Measurements from ENCODE around the gene CXCL11. TPM values are rescaled to one million over a fixed set of nuclear protein-coding genes. Genes with fewer than 3 reads are reported as not detected.
"Not testable (repeated sequence)": the region's sequence is repeated elsewhere in the genome, so short reads cannot be mapped to it uniquely, and the experiment has no call there.

CXCL11 gene
- total RNA-seq, 2 experiments from 2014 or later, result not detected

DNA sequence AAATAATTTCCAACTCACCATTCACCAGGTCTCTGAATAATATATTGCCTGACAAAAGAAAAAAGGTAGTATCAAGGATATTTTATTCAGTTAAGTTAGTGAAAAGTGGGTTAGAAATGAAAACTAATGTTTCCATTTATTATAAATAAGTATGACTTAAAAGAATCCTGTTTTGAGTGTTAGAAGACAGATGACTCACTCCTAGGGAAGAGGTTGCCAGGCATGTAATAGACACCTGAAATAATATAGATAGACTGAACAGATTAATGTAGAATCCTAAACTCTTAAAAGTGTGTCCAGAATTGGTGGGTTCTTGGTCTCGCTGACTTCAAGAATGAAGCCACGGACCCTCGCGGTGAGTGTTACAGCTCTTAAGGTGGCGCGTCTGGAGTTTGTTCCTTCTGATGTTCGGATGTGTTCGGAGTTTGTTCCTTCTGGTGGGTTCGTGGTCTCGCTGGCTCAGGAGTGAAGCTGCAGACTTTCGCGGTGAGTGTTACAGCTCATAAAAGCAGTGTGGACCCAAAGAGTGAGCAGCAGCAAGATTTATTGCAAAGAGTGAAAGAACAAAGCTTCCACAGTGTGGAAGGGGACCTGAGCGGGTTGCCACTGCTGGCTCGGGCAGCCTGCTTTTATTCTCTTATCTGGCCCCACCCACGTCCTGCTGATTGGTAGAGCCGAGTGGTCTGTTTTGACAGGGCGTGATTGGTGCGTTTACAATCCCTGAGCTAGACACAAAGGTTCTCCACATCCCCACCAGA is 6.5 kb upstream of the CXCL11 start:
- ChIA-PET POLR2A (interaction anchor here (1.7 kb wide), 1 partner anchor 16 kb away, joined by 6 read pairs; no protein-coding TSS in a partner anchor), CTCF (interaction anchor here (0.6 to 1.2 kb wide), 2 partner anchors 16 to 19 kb away, joined by 3 read pairs; no protein-coding TSS in a partner anchor)
- H3K36me3 Mint-ChIP-seq, H3K27me3 Mint-ChIP-seq, H3K9me3 Mint-ChIP-seq, DNase-seq: not testable (repeated sequence)
- Mint-ChIP-seq H3K4me1 (ENCODE audit: low read depth) (peaks cover 13% of the 10 kb centered on the region), H3K4me3 (peak overlapping the region; percentile 58), H3K27ac (peak overlapping the region; percentile 57)
- intact Hi-C loops (cut with micrococcal nuclease), result loop anchor here (1.0 kb wide), 1 partner anchor 16 kb away; no protein-coding TSS in a partner anchor

DNA sequence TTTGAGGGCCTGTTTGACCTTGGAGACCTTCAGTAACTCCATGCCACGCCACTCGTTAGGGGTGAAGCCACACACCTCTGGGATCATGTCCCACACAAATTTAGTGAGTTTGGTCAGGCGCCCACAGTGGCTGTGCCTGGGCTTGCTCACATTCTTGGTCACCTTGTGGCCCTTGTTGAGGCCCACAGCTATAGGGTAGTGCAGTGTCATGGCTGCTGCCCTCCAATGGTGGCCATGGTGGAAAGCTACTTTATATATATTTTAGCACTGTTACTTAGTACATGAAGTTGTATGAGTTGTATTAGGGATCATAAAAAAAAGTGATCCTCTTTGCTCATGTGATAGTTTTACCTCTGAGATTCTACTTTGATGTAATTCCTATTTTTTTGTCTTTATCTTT is 985 bp upstream of the CXCL11 start:
- Mint-ChIP-seq H3K27ac (no peak overlapping the region), H3K4me1 (ENCODE audit: low read depth) (peaks cover 3% of the 10 kb centered on the region), H3K4me3 (no peak overlapping the region), H3K9me3 (no peaks in the 10 kb centered on the region), H3K36me3 (no peaks in the 10 kb centered on the region), H3K27me3 (no peaks in the 10 kb centered on the region)
- DNase-seq, result no peak
- intact Hi-C loops (cut with micrococcal nuclease), result no loop called here
- ChIA-PET POLR2A (no interaction called here), CTCF (interaction anchor here (1.5 to 3.3 kb wide), 2 partner anchors 16 to 41 kb away, joined by 4 to 13 read pairs; no protein-coding TSS in a partner anchor)

- intact Hi-C loops (cut with micrococcal nuclease), result no loop called here
- Mint-ChIP-seq H3K4me3 (no peak overlapping the region), H3K4me1 (ENCODE audit: low read depth) (no peaks in the 10 kb centered on the region), H3K36me3 (no peaks in the 10 kb centered on the region), H3K9me3 (no peaks in the 10 kb centered on the region), H3K27me3 (no peaks in the 10 kb centered on the region), H3K27ac (no peak overlapping the region)
- ChIA-PET POLR2A (no interaction called here), CTCF (interaction anchor here (1.2 kb wide), 1 partner anchor 39 kb away, joined by 3 read pairs; no protein-coding TSS in a partner anchor)
- no peak for DNase-seq
Measured at GRCh38 chr4:76035141-76035540, 729 bp downstream of the CXCL11 start.

DNA sequence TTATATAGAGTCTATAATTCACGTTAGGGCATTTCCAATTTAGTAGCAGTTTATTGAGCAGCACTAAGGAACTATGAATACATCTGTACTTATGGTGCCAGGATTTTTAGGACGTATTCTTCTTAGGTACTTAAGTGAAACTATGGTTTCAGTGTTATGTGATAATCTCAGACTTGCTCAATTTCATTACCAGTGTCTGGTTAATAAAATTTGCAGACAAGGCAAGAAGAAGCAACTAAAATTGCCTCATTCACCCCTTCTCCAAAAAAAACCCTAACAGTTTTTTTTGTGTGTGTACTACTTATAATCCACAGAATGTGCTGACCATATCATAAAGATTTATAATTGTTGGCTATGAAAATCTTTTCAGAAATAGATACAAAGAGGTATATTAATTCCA is 6.6 kb downstream of the CXCL11 start:
- Mint-ChIP-seq H3K36me3 (no peaks in the 10 kb centered on the region), H3K9me3 (no peaks in the 10 kb centered on the region), H3K4me1 (ENCODE audit: low read depth) (peaks cover 23% of the 10 kb centered on the region), H3K27ac (no peak overlapping the region), H3K4me3 (no peak overlapping the region), H3K27me3 (no peaks in the 10 kb centered on the region)
- DNase-seq, result no peak
- ChIA-PET POLR2A (no interaction called here), CTCF (no interaction called here)
- intact Hi-C loops (cut with micrococcal nuclease), result no loop called here

DNA sequence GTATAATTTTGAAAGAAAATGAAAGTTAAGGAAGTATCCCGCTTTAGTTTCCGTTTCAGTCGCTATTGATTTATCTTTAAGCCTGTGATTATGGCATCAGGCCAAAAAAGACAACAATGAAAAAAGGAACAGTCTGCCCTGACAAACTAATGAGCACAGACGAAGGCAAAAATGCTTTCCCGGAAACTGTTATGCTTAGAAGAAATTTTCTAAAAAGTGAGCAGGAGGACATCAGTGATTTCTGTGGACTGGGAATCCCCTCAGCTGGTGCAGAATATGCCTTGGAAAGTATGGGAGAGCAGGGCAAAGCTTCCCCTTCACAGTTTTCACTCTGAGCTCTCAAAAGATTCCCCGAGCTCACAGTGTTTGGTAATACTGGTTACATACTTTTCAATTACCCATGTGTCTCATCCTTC is 7.5 kb downstream of the CXCL11 start:
- Mint-ChIP-seq H3K27ac (no peak overlapping the region), H3K27me3 (no peaks in the 10 kb centered on the region), H3K36me3 (no peaks in the 10 kb centered on the region), H3K4me1 (ENCODE audit: low read depth) (peaks cover 32% of the 10 kb centered on the region), H3K4me3 (peak overlapping the region; percentile 1), H3K9me3 (no peaks in the 10 kb centered on the region)
- intact Hi-C loops (cut with micrococcal nuclease), result no loop called here
- DNase-seq, result no peak
- ChIA-PET POLR2A (interaction anchor here (1.6 kb wide), 1 partner anchor 30 kb away, joined by 4 read pairs; no protein-coding TSS in a partner anchor), CTCF (no interaction called here)

DNA sequence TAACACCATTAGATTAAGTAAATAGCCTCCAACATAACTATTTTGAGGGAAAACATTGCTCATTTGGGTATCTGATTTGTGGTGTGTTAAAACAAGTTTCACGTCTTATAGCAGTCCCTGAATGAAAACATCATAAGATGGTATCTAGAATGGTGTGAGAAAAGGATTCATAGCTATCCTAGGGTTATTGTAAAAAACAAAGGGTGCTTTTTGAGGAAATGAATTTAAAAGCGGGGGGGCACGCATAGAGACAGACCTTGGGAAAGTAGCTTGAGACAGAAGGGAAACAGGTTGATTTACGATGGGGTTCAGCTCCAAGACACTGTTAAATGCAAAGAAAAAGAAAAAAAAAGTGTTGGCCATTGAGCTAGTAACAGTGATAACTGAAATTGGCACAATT is 11.8 kb downstream of the CXCL11 start:
- H3K36me3 Mint-ChIP-seq, result no peaks in the 10 kb centered on the region
- no peaks in the 10 kb centered on the region for H3K27me3 Mint-ChIP-seq
- H3K4me1 Mint-ChIP-seq (ENCODE audit: low read depth), result peaks cover 42% of the 10 kb centered on the region
- no peaks in the 10 kb centered on the region for H3K9me3 Mint-ChIP-seq
- ChIA-PET POLR2A (interaction anchor here (0.8 to 1.5 kb wide), 3 partner anchors 15 to 35 kb away, joined by 3 to 11 read pairs (median 3); no protein-coding TSS in a partner anchor), CTCF (interaction anchor here (0.7 to 1.3 kb wide), 4 partner anchors 10 to 35 kb away, joined by 3 to 8 read pairs (median 4); no protein-coding TSS in a partner anchor)
- DNase-seq, result no peak
- H3K4me3 Mint-ChIP-seq, result no peak overlapping the region
- intact Hi-C loops (cut with micrococcal nuclease), result loop anchor here (1.0 kb wide), 1 partner anchor 34 kb away; no protein-coding TSS in a partner anchor
- H3K27ac Mint-ChIP-seq, result no peak overlapping the region

- Mint-ChIP-seq H3K27ac (no peak within 1 kb of the TSS), H3K27me3 (no peaks in the 10 kb centered on the region), H3K4me3 (no peak within 1 kb of the TSS), H3K9me3 (no peaks in the 10 kb centered on the region), H3K4me1 (ENCODE audit: low read depth) (peaks cover 38% of the 10 kb centered on the region), H3K36me3 (no peaks in the 10 kb centered on the region)
- ChIA-PET CTCF (interaction anchor here (0.9 to 1.2 kb wide), 2 partner anchors 31 to 35 kb away, joined by 3 to 4 read pairs; no protein-coding TSS in a partner anchor), POLR2A (no interaction called here)
- intact Hi-C loops (cut with micrococcal nuclease), result no loop called here
- no peak for DNase-seq
Measured at GRCh38 chr4:76023389-76023788, 12.5 kb downstream of the CXCL11 start, which contains the start of gene CXCL10. Gene CXCL10, minus strand, starts transcription at chr4:76023497. Its CDS starts 66 bp downstream, at chr4:76023431.

GRCh38 chr4:76022677-76023076 is 13.2 kb downstream of the CXCL11 start:
- Mint-ChIP-seq H3K4me1 (ENCODE audit: low read depth) (peaks cover 32% of the 10 kb centered on the region), H3K27ac (no peak overlapping the region), H3K9me3 (no peaks in the 10 kb centered on the region), H3K36me3 (no peaks in the 10 kb centered on the region), H3K27me3 (no peaks in the 10 kb centered on the region), H3K4me3 (no peak overlapping the region)
- DNase-seq, result no peak
- CTCF ChIA-PET, result interaction anchor here (0.9 kb wide), 1 partner anchor 36 kb away, joined by 3 read pairs; no protein-coding TSS in a partner anchor
- POLR2A ChIA-PET, result no interaction called here
- intact Hi-C loops (cut with micrococcal nuclease), result no loop called here

- Mint-ChIP-seq H3K27me3 (no peaks in the 10 kb centered on the region), H3K27ac (no peak overlapping the region), H3K9me3 (no peaks in the 10 kb centered on the region), H3K4me1 (ENCODE audit: low read depth) (peaks cover 27% of the 10 kb centered on the region), H3K4me3 (no peak overlapping the region), H3K36me3 (no peaks in the 10 kb centered on the region)
- intact Hi-C loops (cut with micrococcal nuclease), result no loop called here
- POLR2A ChIA-PET, result no interaction called here
- DNase-seq, result no peak
- CTCF ChIA-PET, result no interaction called here
Measured at GRCh38 chr4:76022031-76022430, 13.8 kb downstream of the CXCL11 start.

DNA sequence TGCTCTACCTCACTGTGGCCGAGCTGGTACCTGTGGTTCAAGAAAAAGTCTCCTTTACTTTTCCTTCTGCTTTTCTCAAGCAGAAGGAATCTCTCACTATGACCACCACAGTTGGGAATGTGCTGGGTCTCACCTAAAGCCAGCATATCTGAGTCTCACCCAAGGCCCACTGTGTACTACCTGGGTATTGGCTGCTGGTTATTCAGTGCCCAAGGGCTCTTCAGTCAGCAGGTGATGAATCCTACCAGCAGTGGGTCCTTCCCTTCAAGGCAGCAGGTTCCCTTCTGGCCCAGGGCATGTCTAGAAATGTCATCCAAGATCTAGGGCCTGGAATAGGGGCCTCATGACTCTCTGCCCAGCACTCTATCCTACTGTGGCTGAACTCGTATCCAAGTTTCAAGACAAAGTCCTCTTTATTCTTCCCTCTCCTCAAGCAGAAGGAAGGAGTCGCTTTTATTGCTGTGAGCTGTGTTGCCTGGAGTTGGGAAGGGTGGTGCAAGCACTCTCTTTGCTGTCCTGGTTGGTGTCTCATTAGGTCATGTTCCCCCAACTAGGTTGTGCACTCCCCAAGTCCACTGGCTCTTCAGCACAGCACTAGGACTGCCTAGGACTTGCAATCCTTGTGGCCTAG is 18.7 kb downstream of the CXCL11 start:
- H3K4me1 Mint-ChIP-seq (ENCODE audit: low read depth), result peaks cover 11% of the 10 kb centered on the region
- ChIA-PET CTCF (no interaction called here), POLR2A (no interaction called here)
- no peak overlapping the region for H3K27ac Mint-ChIP-seq
- no peak for DNase-seq
- no peaks in the 10 kb centered on the region for H3K36me3 Mint-ChIP-seq
- no peaks in the 10 kb centered on the region for H3K27me3 Mint-ChIP-seq
- H3K4me3 Mint-ChIP-seq, result no peak overlapping the region
- H3K9me3 Mint-ChIP-seq, result no peaks in the 10 kb centered on the region
- intact Hi-C loops (cut with micrococcal nuclease), result no loop called here

DNA sequence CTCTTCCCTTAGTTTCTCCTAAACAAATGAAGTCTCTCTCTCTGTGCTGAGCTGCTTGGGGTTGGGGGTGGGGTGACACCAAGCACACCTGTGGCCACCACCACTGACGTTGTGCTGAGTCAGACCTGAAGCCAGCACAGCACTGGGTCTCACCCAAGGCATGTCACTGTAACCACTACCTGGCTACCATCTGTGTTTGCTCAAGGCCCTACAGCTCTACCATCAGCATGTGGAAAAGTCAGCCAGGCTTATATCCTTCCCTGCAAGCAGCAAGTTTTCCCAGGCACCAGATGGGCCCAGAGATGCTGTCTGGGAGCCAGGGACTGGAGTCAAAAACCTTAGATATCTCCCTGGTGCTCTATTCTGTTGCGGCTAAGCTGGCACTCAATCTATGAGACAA is 19.5 kb downstream of the CXCL11 start:
- Mint-ChIP-seq H3K4me3 (no peak overlapping the region), H3K27me3 (no peaks in the 10 kb centered on the region), H3K36me3 (no peaks in the 10 kb centered on the region), H3K4me1 (ENCODE audit: low read depth) (peaks cover 13% of the 10 kb centered on the region), H3K9me3 (no peaks in the 10 kb centered on the region), H3K27ac (no peak overlapping the region)
- DNase-seq, result peak; percentile 67
- POLR2A ChIA-PET, result no interaction called here
- CTCF ChIA-PET, result interaction anchor here (0.8 kb wide), 1 partner anchor 20 kb away, joined by 3 read pairs; no protein-coding TSS in a partner anchor
- intact Hi-C loops (cut with micrococcal nuclease), result no loop called here

GRCh38 chr4:76013540-76013939 is 22.3 kb downstream of the CXCL11 start:
- no peaks in the 10 kb centered on the region for H3K36me3 Mint-ChIP-seq
- no peak overlapping the region for H3K27ac Mint-ChIP-seq
- intact Hi-C loops (cut with micrococcal nuclease), result no loop called here
- no peaks in the 10 kb centered on the region for H3K9me3 Mint-ChIP-seq
- no peak for DNase-seq
- no peaks in the 10 kb centered on the region for H3K27me3 Mint-ChIP-seq
- no peak overlapping the region for H3K4me3 Mint-ChIP-seq
- peaks cover 13% of the 10 kb centered on the region for H3K4me1 Mint-ChIP-seq (ENCODE audit: low read depth)
- ChIA-PET CTCF (no interaction called here), POLR2A (no interaction called here)
